Naive thymus-derived CD4-positive, alpha-beta T cell (primary cell): ENCODE results near the gene RAB35. TPM values are rescaled to one million over a fixed set of nuclear protein-coding genes. Genes with fewer than 3 reads are reported as not detected.

Experiments used
- ATAC-seq: fragments of 150-1000 bp; cut with Tn5 transposase; 2 replicates; pipeline ENCODE4 v1.10.0; 2021; ENCODE audit warnings: mild to moderate bottlenecking, moderate library complexity
- CTCF ChIA-PET: fragments of 350-600 bp; sonication (Branson Sonifier 250); formaldehyde crosslinking; loops from one replicate; lab custom pipeline; 2021; ENCODE audit warnings: antibody characterized with exemption; lab: Charles Lee
- POLR2A ChIA-PET: fragments of 350-600 bp; sonication (Branson Sonifier 250); formaldehyde crosslinking; loops from one replicate; lab custom pipeline; 2021; ENCODE audit warnings: antibody characterized with exemption, inconsistent platforms; lab: Charles Lee
- DNase-seq, 9 donors: peaks; one replicate each; pipeline versions ENCODE4 v3.0.0 to v3.0.0-alpha.2; 2020 to 2022; ENCODE audit warnings: mixed read lengths in 1 of 9
- H3K27ac ChIP-seq: one replicate; pipeline ENCODE4 v1.7.0; 2013; ENCODE audit warnings: mild to moderate bottlenecking, low read depth, low read length, moderate library complexity
- H3K27me3 ChIP-seq, 2 donors: one replicate each; pipeline ENCODE4 v1.7.0; 2013; ENCODE audit warnings: low read length in 2 of 2, mild to moderate bottlenecking in 2 of 2, moderate library complexity in 2 of 2; ENCODE audit not compliant: control insufficient read depth in 2 of 2, insufficient read depth in 2 of 2
- H3K36me3 ChIP-seq, 3 experiments: 1 replicate in 2 of 3; 2 replicates in 1 of 3; pipeline ENCODE4 v1.7.0; 2013; ENCODE audit warnings: low read length in 3 of 3, mild to moderate bottlenecking in 3 of 3, moderate library complexity in 1 of 3; ENCODE audit not compliant: insufficient read depth in 3 of 3, control insufficient read depth in 2 of 3
- H3K4me1 ChIP-seq, 2 donors: one replicate each; pipeline ENCODE4 v1.7.0; 2013; ENCODE audit warnings: low read length in 2 of 2, mild to moderate bottlenecking in 2 of 2, moderate library complexity in 1 of 2; ENCODE audit not compliant: control insufficient read depth in 2 of 2, insufficient read depth in 2 of 2
- H3K4me3 ChIP-seq: 2 replicates; pipeline ENCODE4 v1.7.0; 2013; ENCODE audit warnings: mild to moderate bottlenecking, low read length
- H3K9me3 ChIP-seq, 3 experiments: 1 replicate in 2 of 3; 2 replicates in 1 of 3; pipeline ENCODE4 v1.7.0; 2013; ENCODE audit warnings: low read length in 3 of 3; ENCODE audit not compliant: control insufficient read depth in 2 of 3
- H3K27ac Mint-ChIP-seq, 9 donors: one replicate each; pipeline ENCODE4 v1.8.0; 2020 to 2022; ENCODE audit warnings: mixed read lengths in 9 of 9, mild to moderate bottlenecking in 8 of 9, moderate library complexity in 5 of 9, inconsistent platforms in 2 of 9
- H3K27me3 Mint-ChIP-seq, 5 donors: one replicate each; pipeline ENCODE4 v1.8.0; 2021 to 2022; ENCODE audit warnings: mixed read lengths in 5 of 5, mild to moderate bottlenecking in 1 of 5
- H3K36me3 Mint-ChIP-seq, 5 donors: one replicate each; pipeline ENCODE4 v1.8.0; 2020 to 2022; ENCODE audit warnings: mixed read lengths in 5 of 5, mild to moderate bottlenecking in 3 of 5, inconsistent platforms in 1 of 5
- H3K4me1 Mint-ChIP-seq, 7 donors: one replicate each; pipeline ENCODE4 v1.8.0; 2020 to 2022; ENCODE audit warnings: mixed read lengths in 7 of 7, mild to moderate bottlenecking in 3 of 7, inconsistent platforms in 1 of 7
- H3K4me3 Mint-ChIP-seq, 10 donors: one replicate each; pipeline ENCODE4 v1.8.0; 2020 to 2022; ENCODE audit warnings: mild to moderate bottlenecking in 10 of 10, mixed read lengths in 10 of 10, moderate library complexity in 6 of 10, inconsistent platforms in 2 of 10
- H3K9me3 Mint-ChIP-seq, 11 donors: one replicate each; pipeline ENCODE4 v1.8.0; 2020 to 2022; ENCODE audit warnings: mixed read lengths in 11 of 11, mild to moderate bottlenecking in 4 of 11, inconsistent platforms in 1 of 11, moderate library complexity in 1 of 11
- intact Hi-C, 2 donors: fragments of 100-400 bp; cut with micrococcal nuclease; formaldehyde crosslinking; loops; one replicate each; pipeline ENCODE4 v1.15.1; 2023
- polyA plus RNA-seq, 2 donors: library from polyadenylated mRNA; unstranded; fragments of 300-500 nt; fragmentation: Illumina TruSeq; gene quantifications; one replicate each; pipeline ENCODE4 v1.2.3, GENCODE V29; 2021
- total RNA-seq, 6 experiments: library from RNA in 5 of 6; stranded (reverse) in 5 of 6; gene quantifications; 1 replicate in 5 of 6; 2 replicates in 1 of 6; pipeline ENCODE4 v1.2.3 and lab custom pipeline; 2021 to 2026

RAB35 gene
- total and polyA plus RNA-seq, 7 experiments from 2014 or later: 14.5 to 77.3 (median 53.1) TPM

- no peaks in the 10 kb centered on the region for H3K9me3 Mint-ChIP-seq
- ChIA-PET CTCF (no interaction called here), POLR2A (interaction anchor here (0.8 kb wide), 1 partner anchor 74 kb away, joined by 3 read pairs; the partner anchor contains the start of gene BICDL1)
- Histone ChIP-seq H3K4me1 (no peaks in the 10 kb centered on the region), H3K27ac (no peak overlapping the region), H3K4me3 (no peak overlapping the region), H3K9me3 (no peaks in the 10 kb centered on the region), H3K36me3 (peaks cover 0 to 52% (median 5%) of the 10 kb centered on the region in 3 experiments), H3K27me3 (no peaks in the 10 kb centered on the region)
- peaks cover 0 to 8% (median 0%) of the 10 kb centered on the region in 7 donors for H3K4me1 Mint-ChIP-seq
- DNase-seq (no peak), ATAC-seq (no peak)
- no peak overlapping the region for H3K4me3 Mint-ChIP-seq
- intact Hi-C loops: no loop called here
- no peaks in the 10 kb centered on the region for H3K27me3 Mint-ChIP-seq
- H3K27ac Mint-ChIP-seq: peak overlapping the region in 1 of 9 donors; percentile 12
- H3K36me3 Mint-ChIP-seq: peaks cover 5 to 49% (median 14%) of the 10 kb centered on the region in 5 donors
These were observed 53.5 kb downstream of the RAB35 start for GRCh38 chr12:120062976-120063579.

GRCh38 chr12:120061575-120062214 lies 54.9 kb downstream of the RAB35 start:
- ChIA-PET CTCF (no interaction called here), POLR2A (no interaction called here)
- Mint-ChIP-seq H3K9me3 (no peaks in the 10 kb centered on the region), H3K36me3 (peaks cover 5 to 42% (median 14%) of the 10 kb centered on the region in 5 donors), H3K27ac (no peak overlapping the region), H3K27me3 (no peaks in the 10 kb centered on the region), H3K4me3 (no peak overlapping the region), H3K4me1 (peaks cover 0 to 10% (median 0%) of the 10 kb centered on the region in 7 donors)
- DNase-seq (no peak), ATAC-seq (no peak)
- no peaks in the 10 kb centered on the region for H3K4me1 ChIP-seq
- intact Hi-C loops: loop anchor here in 1 of 2 donors (2.0 kb wide), 2 partner anchors 13 to 15 kb away; no protein-coding TSS in a partner anchor
- H3K27ac ChIP-seq: no peak overlapping the region
- H3K9me3 ChIP-seq: no peaks in the 10 kb centered on the region
- H3K27me3 ChIP-seq: no peaks in the 10 kb centered on the region
- peaks cover 0 to 49% (median 5%) of the 10 kb centered on the region in 3 experiments for H3K36me3 ChIP-seq
- no peak overlapping the region for H3K4me3 ChIP-seq

- H3K36me3 ChIP-seq: peaks cover 0 to 39% (median 4%) of the 10 kb centered on the region in 3 experiments
- ChIA-PET POLR2A (no interaction called here), CTCF (no interaction called here)
- Mint-ChIP-seq H3K27me3 (no peaks in the 10 kb centered on the region), H3K36me3 (peaks cover 5 to 35% (median 14%) of the 10 kb centered on the region in 5 donors), H3K27ac (no peak overlapping the region), H3K4me1 (peaks cover 0 to 11% (median 0%) of the 10 kb centered on the region in 7 donors), H3K9me3 (no peaks in the 10 kb centered on the region), H3K4me3 (no peak overlapping the region)
- H3K9me3 ChIP-seq: no peaks in the 10 kb centered on the region
- DNase-seq: no peak
- H3K4me1 ChIP-seq: no peaks in the 10 kb centered on the region
- H3K4me3 ChIP-seq: no peak overlapping the region
- no peaks in the 10 kb centered on the region for H3K27me3 ChIP-seq
- no peak for ATAC-seq
- H3K27ac ChIP-seq: no peak overlapping the region
- intact Hi-C loops: loop anchor here in 1 of 2 donors (2.0 kb wide), 2 partner anchors 14 kb away; no protein-coding TSS in a partner anchor
These were observed 55.8 kb downstream of the RAB35 start for GRCh38 chr12:120060717-120061116.

GRCh38 chr12:120060196-120060595 lies 56.4 kb downstream of the RAB35 start:
- Mint-ChIP-seq H3K4me1 (peaks cover 0 to 13% (median 0%) of the 10 kb centered on the region in 7 donors), H3K9me3 (no peaks in the 10 kb centered on the region), H3K4me3 (no peak overlapping the region), H3K27me3 (no peaks in the 10 kb centered on the region), H3K27ac (no peak overlapping the region), H3K36me3 (peaks cover 3 to 36% (median 13%) of the 10 kb centered on the region in 5 donors)
- POLR2A ChIA-PET: no interaction called here
- DNase-seq (no peak), ATAC-seq (no peak)
- Histone ChIP-seq H3K27ac (no peak overlapping the region), H3K4me1 (no peaks in the 10 kb centered on the region), H3K9me3 (no peaks in the 10 kb centered on the region), H3K4me3 (no peak overlapping the region), H3K27me3 (no peaks in the 10 kb centered on the region), H3K36me3 (peaks cover 0 to 34% (median 0%) of the 10 kb centered on the region in 3 experiments)
- CTCF ChIA-PET: no interaction called here
- intact Hi-C loops: loop anchor here in 1 of 2 donors (2.0 kb wide), 2 partner anchors 13 to 15 kb away; no protein-coding TSS in a partner anchor

GRCh38 chr12:120056739-120057138 lies 59.8 kb downstream of the RAB35 start:
- ATAC-seq (no peak), DNase-seq (no peak)
- ChIA-PET POLR2A (no interaction called here), CTCF (no interaction called here)
- Histone ChIP-seq H3K36me3 (peaks cover 0 to 4% (median 0%) of the 10 kb centered on the region in 3 experiments), H3K27ac (no peak overlapping the region), H3K4me3 (no peak overlapping the region), H3K4me1 (no peaks in the 10 kb centered on the region), H3K9me3 (no peaks in the 10 kb centered on the region), H3K27me3 (no peaks in the 10 kb centered on the region)
- no peak overlapping the region for H3K4me3 Mint-ChIP-seq
- H3K9me3 Mint-ChIP-seq: peaks cover 0 to 5% (median 0%) of the 10 kb centered on the region in 11 donors
- intact Hi-C loops: no loop called here
- H3K4me1 Mint-ChIP-seq: peaks cover 3 to 30% (median 12%) of the 10 kb centered on the region in 7 donors
- no peaks in the 10 kb centered on the region for H3K27me3 Mint-ChIP-seq
- H3K36me3 Mint-ChIP-seq: peaks cover 8 to 26% (median 18%) of the 10 kb centered on the region in 5 donors
- H3K27ac Mint-ChIP-seq: peak overlapping the region in 1 of 9 donors; percentile 50

- H3K27ac Mint-ChIP-seq: peak overlapping the region in 1 of 9 donors; percentile 41
- peaks cover 8 to 25% (median 17%) of the 10 kb centered on the region in 5 donors for H3K36me3 Mint-ChIP-seq
- H3K36me3 ChIP-seq: no peaks in the 10 kb centered on the region
- peaks cover 0 to 5% (median 0%) of the 10 kb centered on the region in 11 donors for H3K9me3 Mint-ChIP-seq
- DNase-seq (no peak), ATAC-seq (no peak)
- H3K27ac ChIP-seq: no peak overlapping the region
- ChIA-PET POLR2A (no interaction called here), CTCF (interaction anchor here (0.6 kb wide), 1 partner anchor 49 kb away, joined by 3 read pairs; no protein-coding TSS in a partner anchor)
- no peaks in the 10 kb centered on the region for H3K27me3 Mint-ChIP-seq
- no peak overlapping the region for H3K4me3 ChIP-seq
- no peak overlapping the region for H3K4me3 Mint-ChIP-seq
- peaks cover 3 to 32% (median 12%) of the 10 kb centered on the region in 7 donors for H3K4me1 Mint-ChIP-seq
- intact Hi-C loops: no loop called here
- H3K4me1 ChIP-seq: no peaks in the 10 kb centered on the region
- no peaks in the 10 kb centered on the region for H3K27me3 ChIP-seq
- no peaks in the 10 kb centered on the region for H3K9me3 ChIP-seq
These were observed 61.1 kb downstream of the RAB35 start for GRCh38 chr12:120055231-120056000.
